Spleen (tissue), 11 donors: ENCODE data around the gene HSDL2. TPM values are rescaled to one million over a fixed set of nuclear protein-coding genes. Genes with fewer than 3 reads are reported as not detected.
A peak's percentile ranks its signal among the peaks of the same experiment; 100 is the strongest.
"Not testable (repeated sequence)": the region's sequence is repeated elsewhere in the genome, so short reads cannot be mapped to it uniquely, and the experiment has no call there.

Source experiments
- DNase-seq: peaks from one replicate; pipeline ENCODE4 v3.0.0-alpha.2; 2020
- H3K27ac ChIP-seq, 8 donors: fragments of 200-600 bp; sonication (generic) in 7 of 8; 1 replicate in 4 of 8; 2 replicates in 4 of 8; pipeline versions ENCODE4 v1.5.0 to v1.8.0; 2016 to 2021; ENCODE audit warnings: inconsistent platforms in 4 of 8, mild to moderate bottlenecking in 4 of 8, moderate library complexity in 1 of 8
- H3K27me3 ChIP-seq, 7 donors: fragments of 200-600 bp; sonication (generic) in 6 of 7; replicated peaks in 1 of 7; 1 replicate in 4 of 7; 2 replicates in 3 of 7; pipeline versions ENCODE4 v1.5.0 to v1.8.0; 2016 to 2021; ENCODE audit warnings: inconsistent platforms in 3 of 7, mild to moderate bottlenecking in 1 of 7
- H3K36me3 ChIP-seq, 6 donors: fragments of 200-600 bp; sonication (generic) in 5 of 6; 1 replicate in 4 of 6; 2 replicates in 2 of 6; pipeline versions ENCODE4 v1.5.0 to v1.8.0; 2016 to 2021; ENCODE audit warnings: inconsistent platforms in 2 of 6
- H3K4me1 ChIP-seq, 6 donors: fragments of 200-600 bp; sonication (generic) in 5 of 6; 1 replicate in 3 of 6; 2 replicates in 3 of 6; pipeline versions ENCODE4 v1.5.0 to v1.8.0; 2016 to 2021; ENCODE audit warnings: inconsistent platforms in 3 of 6
- H3K4me3 ChIP-seq, 8 donors: fragments of 200-600 bp; sonication (generic) in 7 of 8; 1 replicate in 4 of 8; 2 replicates in 4 of 8; pipeline versions ENCODE4 v1.5.0 to v1.8.0; 2016 to 2021; ENCODE audit warnings: inconsistent platforms in 4 of 8, mild to moderate bottlenecking in 4 of 8, moderate library complexity in 2 of 8
- H3K9me3 ChIP-seq, 8 donors: fragments of 200-600 bp; sonication (generic) in 7 of 8; 1 replicate in 4 of 8; 2 replicates in 4 of 8; pipeline versions ENCODE4 v1.5.0 to v1.8.0; 2016 to 2021; ENCODE audit warnings: inconsistent platforms in 4 of 8
- CTCF ChIP-seq, 11 experiments: fragments of 200-600 bp in 7 of 11; fragments of 450-650 bp in 4 of 11; sonication (generic) in 4 of 11; IDR thresholded peaks in 8 of 11; conservative IDR thresholded peaks in 3 of 11; 1 replicate in 7 of 11; 2 replicates in 4 of 11; pipeline versions ENCODE4 v1.4.0 to v1.8.0; 2016 to 2021; ENCODE audit warnings: antibody characterized with exemption in 11 of 11, inconsistent platforms in 4 of 11, mild to moderate bottlenecking in 1 of 11
- POLR2A ChIP-seq, 3 donors: fragments of 450-650 bp; IDR thresholded peaks; one replicate each; pipeline ENCODE4 v1.5.1; 2017; ENCODE audit warnings: antibody characterized with exemption in 3 of 3, mild to moderate bottlenecking in 1 of 3
- POLR2AphosphoS5 ChIP-seq, 3 donors: sonication (generic); formaldehyde crosslinking; IDR thresholded peaks; one replicate each; pipeline ENCODE4 v1.5.1; 2017; ENCODE audit warnings: antibody characterized with exemption in 3 of 3
- WGBS, 5 donors: extraction: QIAGEN DNeasy Blood & Tissue Kit in 3 of 5; methylation state at CpG; one replicate each; pipeline versions ENCODE4 v1.1.5 to v1.1.7; 2013 to 2018; 5-methylcytosine and 5-hydroxymethylcytosine counted together
- intact Hi-C: fragments of 100-400 bp; cut with DNase I; formaldehyde crosslinking; loops from one replicate; pipeline ENCODE4 v1.15.0; 2023; ENCODE audit warnings: low total_unique reads
- polyA plus RNA-seq, 3 donors: library from polyadenylated mRNA; stranded (reverse); fragments of 200-250 nt; gene quantifications; one replicate each; pipeline ENCODE4 v1.2.1, GENCODE V29; 2013
- total RNA-seq, 7 donors: library from RNA; depleted of rRNA in 3 of 7; stranded (reverse); fragments of >200 nt in 3 of 7; fragmentation: NEBNext Ultra II Directional in 4 of 7; extraction: Animal tissue kit (Norgen Biotek cat#: 25700) in 4 of 7; gene quantifications; one replicate each; pipeline versions ENCODE4 v1.1.0 to v1.2.1, GENCODE V29; 2016 to 2021
- donor health status: healthy with polysubstance abuse.
- donor health status: DM: no; HTN: no; CAD: no; lungs with moderate emphysema.
- donor health status: DM: no; HTN: no; CAD: no.
- donor health status: Bipolar disorder and iron deficiency.
- donor health status: healthy.
- donor health status: DM: no; HTN: no; CAD: no.
- donor health status: DM: yes; HTN: yes; CAD: no.

HSDL2 gene
- total and polyA plus RNA-seq, 10 donors = 11.2 to 42.6 (median 30.3) TPM

GRCh38 chr9:112371060-112371459 lies 8.8 kb upstream of the HSDL2 start:
- no peak for TF ChIP-seq CTCF (IDR thresholded peaks at IDR 0.05 in 8 of 11, conservative IDR thresholded peaks at IDR 0.05 in 3 of 11)
- TF ChIP-seq POLR2A (IDR thresholded peaks at IDR 0.05) = no peak
- no peak for TF ChIP-seq POLR2AphosphoS5 (IDR thresholded peaks at IDR 0.05)
- WGBS, 5 donors = 0 to 97% (median 50%) methylated on average over 1 of the region's 1 CpG

GRCh38 chr9:112373666-112374065 lies 6.2 kb upstream of the HSDL2 start:
- WGBS, 5 donors = 75 to 90% (median 81%) methylated on average over 2 of the region's 2 CpGs
- intact Hi-C loops, DNase-seq, H3K36me3 ChIP-seq, H3K27ac ChIP-seq, H3K4me3 ChIP-seq, H3K27me3 ChIP-seq: not testable (repeated sequence)
- peaks cover 0 to 23% (median 18%) of the 10 kb centered on the region in 8 donors for H3K9me3 ChIP-seq
- H3K4me1 ChIP-seq = peaks cover 5 to 25% (median 22%) of the 10 kb centered on the region in 6 donors

More at GRCh38 chr9:112371060-112371459, 8.8 kb upstream of the HSDL2 start:
- intact Hi-C loops = no loop called here
- no peaks in the 10 kb centered on the region for H3K4me1 ChIP-seq
- no peaks in the 10 kb centered on the region for H3K36me3 ChIP-seq
- H3K27ac ChIP-seq = no peak overlapping the region
- DNase-seq = no peak
- H3K27me3 ChIP-seq = no peaks in the 10 kb centered on the region
- peaks cover 0 to 46% (median 34%) of the 10 kb centered on the region in 8 donors for H3K9me3 ChIP-seq
- H3K4me3 ChIP-seq = no peak overlapping the region

- WGBS, 5 donors = 89 to 97% (median 96%) methylated on average over 2 of the region's 2 CpGs
- H3K27me3 ChIP-seq, DNase-seq, intact Hi-C loops, H3K36me3 ChIP-seq, H3K4me3 ChIP-seq, H3K27ac ChIP-seq: not testable (repeated sequence)
- Histone ChIP-seq H3K4me1 (peaks cover 5 to 29% (median 25%) of the 10 kb centered on the region in 6 donors), H3K9me3 (peaks cover 0 to 17% (median 12%) of the 10 kb centered on the region in 8 donors)
Measured at GRCh38 chr9:112374232-112374631, 5.7 kb upstream of the HSDL2 start.

- Histone ChIP-seq H3K4me3 (no peak overlapping the region), H3K27me3 (no peaks in the 10 kb centered on the region), H3K27ac (no peak overlapping the region), H3K9me3 (peaks cover 0 to 6% (median 1%) of the 10 kb centered on the region in 8 donors), H3K36me3 (no peaks in the 10 kb centered on the region), H3K4me1 (peaks cover 5 to 29% (median 25%) of the 10 kb centered on the region in 6 donors)
- intact Hi-C loops = no loop called here
- TF ChIP-seq POLR2AphosphoS5 (IDR thresholded peaks at IDR 0.05) = no peak
- TF ChIP-seq CTCF (IDR thresholded peaks at IDR 0.05 in 8 of 11, conservative IDR thresholded peaks at IDR 0.05 in 3 of 11) = no peak
- TF ChIP-seq POLR2A (IDR thresholded peaks at IDR 0.05) = no peak
- WGBS, 5 donors = 93 to 100% (median 96%) methylated on average over 3 to 5 of the region's 5 CpGs
- DNase-seq = no peak
Measured at GRCh38 chr9:112375361-112375760, 4.5 kb upstream of the HSDL2 start.

GRCh38 chr9:112377087-112377486 lies 2.8 kb upstream of the HSDL2 start:
- Histone ChIP-seq H3K27ac (no peak overlapping the region), H3K36me3 (no peaks in the 10 kb centered on the region), H3K27me3 (no peaks in the 10 kb centered on the region), H3K9me3 (no peaks in the 10 kb centered on the region), H3K4me3 (peak overlapping the region in 1 of 8 donors; percentile 88), H3K4me1 (peaks cover 11 to 47% (median 39%) of the 10 kb centered on the region in 6 donors)
- no peak for TF ChIP-seq CTCF (IDR thresholded peaks at IDR 0.05 in 8 of 11, conservative IDR thresholded peaks at IDR 0.05 in 3 of 11)
- no peak for DNase-seq
- 29 to 53% (median 33%) methylated on average over 2 of the region's 2 CpGs for WGBS, 5 donors
- intact Hi-C loops = no loop called here
